Embryonic facial prominence (tissue), 1 donor: ENCODE data around the gene CYB5R3.
"Not testable (repeated sequence)": the region's sequence is repeated elsewhere in the genome, so short reads cannot be mapped to it uniquely, and the experiment has no call there.

Source experiments
- DNase-seq: peaks from one replicate; pipeline ENCODE4 v3.0.0-alpha.2; 2016; ENCODE audit errors: extremely low spot score

Gene CYB5R3

DNA sequence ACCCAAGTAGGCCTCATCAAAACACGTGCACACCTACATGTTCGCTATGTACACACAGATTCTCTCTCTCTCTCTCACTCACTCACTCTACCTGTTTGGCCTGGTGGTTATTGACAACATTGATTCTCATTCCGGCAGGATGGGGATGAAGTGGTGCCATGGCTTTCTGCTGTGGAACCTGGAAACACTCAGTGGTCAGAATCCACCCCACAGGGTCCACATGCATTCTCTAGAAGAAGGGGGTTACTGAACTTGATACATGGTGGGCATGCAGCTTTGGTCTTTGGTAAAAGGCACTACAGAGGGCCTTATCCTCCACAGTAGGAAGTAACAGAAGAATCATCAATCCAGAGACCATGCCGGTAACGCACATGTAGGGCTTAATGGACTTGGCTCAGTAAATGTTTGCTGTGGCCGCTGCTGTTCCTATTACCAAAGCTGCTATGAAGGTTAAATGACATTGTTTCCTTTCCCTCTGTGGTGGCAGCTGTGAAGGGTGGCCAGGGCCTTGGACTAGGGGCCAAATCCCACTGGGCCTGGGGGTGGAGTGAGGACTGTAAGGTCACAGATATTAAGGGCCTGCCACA, 47.2 kb downstream of the CYB5R3 start:
- DNase-seq: no peak

DNA sequence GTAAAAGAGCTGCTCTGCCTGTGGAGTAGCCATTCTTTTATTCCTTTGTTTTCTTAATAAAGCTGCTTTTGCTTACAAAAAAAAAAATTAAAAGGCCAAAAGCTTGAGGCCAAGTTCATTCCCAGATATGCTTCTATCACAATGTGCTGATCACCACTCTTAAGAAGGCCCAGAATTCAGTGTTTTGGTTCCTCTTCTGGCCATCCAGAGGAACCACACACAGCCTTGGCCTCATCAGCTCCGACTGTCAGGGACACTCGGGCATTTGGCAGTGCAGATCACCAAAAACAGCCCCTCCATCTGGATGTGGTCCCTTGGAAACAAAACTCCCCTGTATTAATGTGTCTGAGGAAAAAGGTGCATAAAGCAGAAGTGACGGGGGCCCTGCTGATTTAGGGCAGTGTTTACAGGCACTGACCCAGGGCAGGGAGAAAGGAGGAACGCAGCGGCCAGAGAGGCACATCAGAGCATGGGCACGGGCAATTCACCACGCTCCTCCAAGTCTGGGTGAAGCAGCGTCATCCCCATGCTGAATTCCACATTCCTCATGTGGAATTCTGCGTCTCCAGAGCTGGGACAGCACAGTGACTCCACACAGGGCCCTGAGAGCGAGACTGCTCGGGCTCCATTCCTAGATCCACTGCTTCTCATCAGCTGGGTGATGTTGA, 52.2 kb downstream of the CYB5R3 start:
- no peak for DNase-seq

- no peak for DNase-seq
Measured at GRCh38 chr22:42596336-42596735, 52.9 kb downstream of the CYB5R3 start.

- DNase-seq: no peak
Measured at GRCh38 chr22:42595434-42595833, 53.8 kb downstream of the CYB5R3 start.

DNA sequence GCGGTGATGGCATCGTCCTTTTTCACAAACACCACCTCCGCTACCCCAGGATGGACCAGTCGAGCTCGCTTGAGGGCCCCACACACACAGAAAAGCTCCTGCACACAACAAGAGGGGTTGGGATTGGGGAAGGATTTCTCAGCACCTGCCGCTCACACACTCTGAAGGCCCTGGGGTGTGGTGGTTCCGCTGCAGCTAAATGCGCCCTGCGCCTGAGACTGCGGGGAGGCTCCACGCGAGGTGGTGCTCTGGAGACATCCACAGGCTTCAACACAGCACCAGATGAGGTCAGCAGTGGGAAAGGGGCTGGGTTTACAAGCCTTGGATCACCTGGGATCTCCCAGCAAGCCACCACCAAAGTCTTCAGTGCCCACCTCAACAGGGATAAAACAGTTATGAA, 57.2 kb downstream of the CYB5R3 start:
- no peak for DNase-seq

GRCh38 chr22:42587588-42588175, 61.5 kb downstream of the CYB5R3 start:
- DNase-seq: no peak

DNA sequence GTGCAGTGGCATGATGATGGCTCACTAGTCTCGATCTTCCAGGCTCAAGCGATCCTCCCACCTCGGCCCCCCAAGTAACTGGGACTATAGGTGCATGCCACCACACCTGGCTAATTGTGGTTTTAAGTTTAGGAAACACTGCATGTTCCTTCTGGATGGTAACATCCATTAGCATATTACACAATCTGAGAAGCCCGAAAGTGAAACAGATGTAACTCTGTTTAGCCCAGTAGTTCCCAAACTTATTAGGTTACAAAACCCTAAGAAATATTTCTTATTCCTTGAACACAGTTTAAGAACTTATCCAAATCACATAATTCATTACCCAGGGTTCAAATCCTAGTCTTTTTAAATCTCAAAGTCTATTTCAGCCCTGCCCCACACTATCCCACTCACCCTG, 62.8 kb downstream of the CYB5R3 start:
- DNase-seq: no peak

DNA sequence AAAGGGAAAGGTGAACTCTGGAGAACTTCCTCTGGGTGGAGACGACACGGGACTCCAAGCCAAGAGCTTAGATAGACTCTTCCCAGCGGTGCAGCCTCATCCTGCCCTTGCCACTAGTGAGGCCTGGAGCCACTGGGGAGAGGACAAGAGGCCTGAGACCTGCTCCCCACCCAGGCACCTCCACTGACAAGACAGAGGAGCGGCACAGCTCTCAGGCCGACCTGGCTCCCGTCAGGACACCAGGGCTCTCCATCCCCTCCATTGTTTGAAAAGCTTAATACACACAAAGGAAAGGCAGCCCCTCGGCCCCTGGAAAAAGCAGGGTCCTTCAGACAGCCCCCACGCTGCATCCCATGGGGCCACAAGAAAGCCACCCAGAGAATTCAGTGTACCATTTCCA, 64.1 kb downstream of the CYB5R3 start:
- no peak for DNase-seq

DNA sequence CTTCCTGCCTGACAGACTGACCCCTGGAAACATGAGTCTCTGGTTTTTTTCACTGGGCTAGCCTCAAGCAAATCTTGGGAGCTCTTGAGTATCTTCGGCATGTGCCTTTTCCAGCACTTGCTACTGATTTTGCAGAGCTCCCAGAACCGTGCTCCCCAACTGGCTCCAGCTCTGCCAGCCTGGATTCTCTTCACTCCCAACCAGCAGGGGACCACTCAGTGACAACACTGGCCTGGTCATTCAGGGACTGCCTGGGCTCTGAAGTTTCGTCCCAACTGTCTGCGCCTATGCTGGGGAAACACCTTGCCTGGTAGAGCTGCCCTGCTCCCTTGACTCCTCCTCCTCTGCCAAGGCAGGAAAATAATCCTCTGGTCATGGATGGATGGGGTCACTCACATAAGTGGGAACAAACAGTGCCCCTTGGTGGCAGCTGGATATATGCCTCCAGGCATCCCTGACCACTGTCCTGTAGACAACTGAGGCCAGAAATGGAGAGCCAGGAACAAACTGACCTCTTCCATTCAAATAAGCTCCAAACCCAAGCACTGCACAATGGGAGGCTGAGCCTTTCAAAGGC, 64.7 kb downstream of the CYB5R3 start:
- no peak for DNase-seq

- DNase-seq: no peak
Measured at GRCh38 chr22:42582987-42583386, 66.2 kb downstream of the CYB5R3 start.

DNA sequence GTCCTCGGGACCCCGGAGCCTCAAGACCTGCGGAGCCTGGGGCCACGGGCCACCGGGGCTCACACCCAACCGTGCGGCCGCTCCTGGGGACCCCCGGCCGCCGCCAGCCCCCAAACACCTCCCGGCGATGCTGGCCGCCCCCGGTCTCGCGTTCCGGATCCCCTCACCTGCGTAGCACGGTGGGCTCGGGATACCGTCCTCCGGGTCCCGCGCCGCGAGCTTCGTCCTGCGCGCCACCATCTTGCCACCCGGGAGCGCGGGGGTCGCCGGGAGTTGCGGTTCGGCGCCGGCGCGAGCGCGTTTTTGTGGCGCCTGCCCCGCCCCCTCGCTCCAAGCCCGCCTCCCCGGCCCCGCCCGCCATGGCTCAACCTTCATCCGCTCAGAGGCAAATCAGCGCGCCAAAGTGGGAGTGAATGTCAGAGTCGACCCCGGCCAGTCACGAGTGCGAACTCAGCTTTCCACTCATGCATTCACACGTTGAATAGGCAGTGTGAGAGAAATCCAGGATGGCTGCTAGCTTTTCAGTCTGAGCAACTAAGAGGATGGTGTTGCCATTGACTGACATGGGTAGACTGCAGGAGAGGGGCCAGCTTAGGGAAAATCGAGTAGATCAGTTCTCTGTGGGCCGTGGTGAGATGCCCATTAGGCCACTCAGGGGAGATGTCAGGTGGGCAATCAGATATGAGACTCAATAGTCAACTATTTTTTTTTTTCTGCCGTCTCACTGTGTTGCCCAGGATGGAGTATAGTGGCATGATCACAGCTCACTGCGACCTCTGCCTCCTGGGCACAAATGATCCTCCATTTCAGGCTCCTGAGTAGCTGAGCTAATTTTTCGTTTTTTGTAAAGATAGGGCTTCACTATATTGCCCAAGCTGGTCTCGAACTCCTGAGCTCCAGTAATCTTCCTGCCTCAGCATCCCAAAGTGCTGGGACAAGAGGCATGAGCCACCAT, 67.2 kb downstream of the CYB5R3 start:
- peak; percentile 22 for DNase-seq

GRCh38 chr22:42581194-42581761, 67.9 kb downstream of the CYB5R3 start:
- DNase-seq: not testable (repeated sequence)

GRCh38 chr22:42580040-42580439, 69.2 kb downstream of the CYB5R3 start:
- not testable (repeated sequence) for DNase-seq

GRCh38 chr22:42577623-42578240, 71.5 kb downstream of the CYB5R3 start:
- no peak for DNase-seq

DNA sequence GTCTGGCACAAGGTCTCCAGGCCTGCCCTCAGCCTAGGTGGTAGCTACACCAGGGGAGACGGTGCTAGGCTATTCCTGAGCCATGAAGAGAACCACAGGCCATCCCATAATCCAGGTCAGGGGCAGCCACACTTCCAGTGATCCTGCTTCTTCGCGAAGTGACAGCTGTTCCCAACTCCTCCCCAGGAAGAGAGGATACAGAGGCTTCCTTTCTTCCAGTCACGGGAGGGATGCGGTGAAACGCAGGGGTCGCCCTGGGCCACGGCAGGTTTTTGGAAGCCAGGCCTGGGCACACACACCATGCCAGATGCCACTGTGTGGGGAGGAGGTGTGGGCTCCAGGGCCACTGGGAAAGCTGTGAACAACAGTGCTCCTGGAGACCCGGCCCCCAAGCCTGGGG, 72.1 kb downstream of the CYB5R3 start:
- not testable (repeated sequence) for DNase-seq

- DNase-seq: not testable (repeated sequence)
Measured at GRCh38 chr22:42575996-42576574, 73.1 kb downstream of the CYB5R3 start.

GRCh38 chr22:42574468-42574867, 74.7 kb downstream of the CYB5R3 start:
- not testable (repeated sequence) for DNase-seq

DNA sequence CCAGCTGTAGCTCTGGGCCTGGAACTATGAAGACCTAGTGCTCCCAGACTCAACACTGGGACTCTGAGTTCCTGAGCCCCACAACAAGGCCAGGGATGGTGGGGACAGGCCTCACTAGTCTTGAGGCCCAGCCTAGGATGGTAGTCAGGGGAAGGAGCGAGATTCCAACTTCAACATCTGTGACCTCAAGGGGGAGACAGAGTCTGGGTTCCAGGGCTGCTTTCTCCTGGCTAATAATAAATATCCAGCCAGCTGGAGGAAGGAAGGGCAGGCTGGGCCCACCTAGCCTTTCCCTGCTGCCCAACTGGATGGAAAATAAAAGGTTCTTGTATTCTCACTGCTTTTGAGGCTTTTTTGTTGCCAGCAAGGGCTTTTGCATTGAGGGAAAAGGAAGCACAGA, 75.1 kb downstream of the CYB5R3 start:
- not testable (repeated sequence) for DNase-seq

DNA sequence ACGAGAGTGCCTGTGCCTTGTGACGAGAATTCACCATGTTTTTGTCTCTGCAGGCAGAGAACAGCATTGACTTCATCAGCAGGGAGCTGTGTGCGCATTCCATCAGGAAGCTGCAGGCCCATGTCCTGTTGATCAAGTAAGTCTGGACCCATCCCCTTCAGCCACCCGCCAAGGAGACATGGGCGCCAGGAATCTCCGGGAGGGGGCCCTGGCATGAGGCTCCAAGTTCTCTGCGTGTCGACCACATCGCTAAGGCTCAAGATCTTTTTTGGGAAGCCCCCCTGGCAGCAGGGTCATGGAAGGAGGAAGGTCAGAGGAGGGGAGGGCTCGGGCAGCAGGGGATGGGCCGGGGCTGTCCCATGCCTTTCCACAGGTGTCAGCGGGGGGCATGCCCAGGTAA, 78.1 kb downstream of the CYB5R3 start:
- not testable (repeated sequence) for DNase-seq

- DNase-seq: not testable (repeated sequence)
Measured at GRCh38 chr22:42570580-42570979, 78.6 kb downstream of the CYB5R3 start.

DNA sequence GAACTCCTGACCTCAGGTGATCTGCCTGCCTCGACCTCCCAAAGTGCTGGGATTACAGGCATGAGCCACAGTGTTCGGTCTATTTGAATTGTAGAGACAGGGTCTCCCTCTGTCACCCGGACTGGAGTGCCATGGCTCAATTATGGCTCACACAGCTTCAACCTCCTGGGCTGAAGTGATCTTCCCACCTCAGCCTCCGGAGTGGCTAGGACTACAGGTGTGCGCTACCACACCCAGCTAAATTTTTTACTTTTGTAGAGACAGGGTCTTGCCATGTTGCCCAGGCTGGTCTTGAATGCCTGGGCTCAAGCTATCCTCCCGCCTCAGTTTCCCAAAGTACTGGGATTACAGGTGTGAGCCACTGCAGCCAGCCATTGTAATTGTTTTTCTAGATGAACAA, 81.2 kb downstream of the CYB5R3 start:
- DNase-seq: not testable (repeated sequence)
